B cell (primary cell): ENCODE measurements around the gene C16orf46. TPM values are rescaled to one million over a fixed set of nuclear protein-coding genes. Genes with fewer than 3 reads are reported as not detected.

Experiments used
- ATAC-seq: fragments of 200-7000 bp; cut with Tn5 transposase; one replicate; pipeline ENCODE4 v1.10.0; 2021; ENCODE audit warnings: low read depth, mild to moderate bottlenecking, moderate number of reproducible peaks, moderate library complexity
- CTCF ChIA-PET: fragments of 350-600 bp; sonication (Branson Sonifier 250); formaldehyde crosslinking; loops from one replicate; lab custom pipeline; 2021; ENCODE audit warnings: antibody characterized with exemption, inconsistent platforms; lab: Charles Lee
- POLR2A ChIA-PET: fragments of 350-600 bp; sonication (Branson Sonifier 250); formaldehyde crosslinking; loops from one replicate; lab custom pipeline; 2021; ENCODE audit warnings: antibody characterized with exemption; lab: Charles Lee
- DNase-seq: peaks from one replicate; pipeline ENCODE4 v3.0.0; 2013
- H2AFZ ChIP-seq: 2 replicates; pipeline ENCODE4 v1.6.1; 2012; ENCODE audit warnings: mild to moderate bottlenecking, low read depth, low read length; ENCODE audit not compliant: insufficient read depth, poor library complexity, severe bottlenecking
- H3K27ac ChIP-seq, 2 donors: 1 replicate in 1 of 2; 2 replicates in 1 of 2; pipeline ENCODE4 v1.5.1; 2012 to 2013; ENCODE audit warnings: low read length in 2 of 2, mild to moderate bottlenecking in 2 of 2, moderate library complexity in 1 of 2
- H3K27me3 ChIP-seq, 4 experiments: fragments of 200-600 bp in 1 of 4; sonication (generic) in 1 of 4; replicated peaks in 1 of 4; 1 replicate in 2 of 4; 2 replicates in 2 of 4; pipeline versions ENCODE4 v1.6.1 to v1.7.0; 2013 to 2016; ENCODE audit warnings: low read length in 3 of 4, mild to moderate bottlenecking in 2 of 4, mixed read lengths in 1 of 4, moderate library complexity in 1 of 4; ENCODE audit not compliant: insufficient read depth in 4 of 4, control insufficient read depth in 3 of 4; ENCODE audit errors: control extremely low read depth in 1 of 4
- H3K36me3 ChIP-seq, 2 experiments: replicated peaks in 1 of 2; 1 replicate in 1 of 2; 2 replicates in 1 of 2; pipeline versions ENCODE4 v1.6.1 to v1.7.1; 2013; ENCODE audit warnings: low read length in 1 of 2; ENCODE audit not compliant: insufficient read depth in 2 of 2, control insufficient read depth in 1 of 2; ENCODE audit errors: control extremely low read depth in 1 of 2, extremely low read depth in 1 of 2
- H3K4me1 ChIP-seq, 2 donors: fragments of 200-600 bp in 1 of 2; sonication (generic) in 1 of 2; 1 replicate in 1 of 2; 2 replicates in 1 of 2; pipeline versions ENCODE4 v1.5.1 to v1.6.1; 2013 to 2017; ENCODE audit warnings: low read length in 2 of 2; ENCODE audit not compliant: control insufficient read depth in 2 of 2, insufficient read depth in 2 of 2
- H3K4me2 ChIP-seq: replicated peaks from 2 replicates; pipeline ENCODE3; 2012; ENCODE audit warnings: mild to moderate bottlenecking, low read depth, low read length; ENCODE audit not compliant: poor library complexity, severe bottlenecking
- H3K4me3 ChIP-seq, 5 experiments: fragments of 200-600 bp in 1 of 5; sonication (generic) in 1 of 5; 1 replicate in 3 of 5; 2 replicates in 2 of 5; pipeline versions ENCODE4 v1.5.1 to v1.7.0; 2011 to 2016; ENCODE audit warnings: low read length in 4 of 5, mild to moderate bottlenecking in 4 of 5, low read depth in 2 of 5, control low read depth in 1 of 5, moderate library complexity in 1 of 5; ENCODE audit not compliant: insufficient read depth in 1 of 5; ENCODE audit errors: control extremely low read depth in 1 of 5, extremely low read depth in 1 of 5
- H3K79me2 ChIP-seq: fragments of 200-600 bp; sonication (generic); one replicate; pipeline ENCODE4 v1.6.0; 2016; ENCODE audit warnings: low read length; ENCODE audit not compliant: control insufficient read depth, insufficient read depth
- H3K9ac ChIP-seq: fragments of 200-600 bp; sonication (generic); 2 replicates; pipeline ENCODE4 v1.6.1; 2017; ENCODE audit warnings: mild to moderate bottlenecking, low read length, moderate library complexity
- H3K9me3 ChIP-seq, 3 donors: one replicate each; pipeline versions ENCODE4 v1.6.1 to v1.7.1; 2013; ENCODE audit warnings: low read length in 2 of 3; ENCODE audit not compliant: control insufficient read depth in 2 of 3, insufficient read depth in 1 of 3; ENCODE audit errors: control extremely low read depth in 1 of 3
- H4K20me1 ChIP-seq: 2 replicates; pipeline ENCODE4 v1.6.0; 2012; ENCODE audit warnings: mild to moderate bottlenecking, low read length; ENCODE audit not compliant: insufficient read depth, control insufficient read depth, poor library complexity, severe bottlenecking
- H3K27ac Mint-ChIP-seq: one replicate; pipeline ENCODE4 v1.8.0; 2021; ENCODE audit warnings: mixed read lengths
- H3K27me3 Mint-ChIP-seq: one replicate; pipeline ENCODE4 v1.8.0; 2021; ENCODE audit warnings: mixed read lengths
- H3K4me1 Mint-ChIP-seq: one replicate; pipeline ENCODE4 v1.8.0; 2021; ENCODE audit warnings: mixed read lengths
- H3K4me3 Mint-ChIP-seq: one replicate; pipeline ENCODE4 v1.8.0; 2021; ENCODE audit warnings: mixed read lengths
- H3K9me3 Mint-ChIP-seq: one replicate; pipeline ENCODE4 v1.8.0; 2022; ENCODE audit warnings: mixed read lengths; ENCODE audit not compliant: insufficient read depth
- CTCF ChIP-seq: fragments of 200-600 bp; IDR thresholded peaks from one replicate; pipeline ENCODE4 v1.8.0; 2022; ENCODE audit warnings: antibody characterized with exemption, mild to moderate bottlenecking
- EZH2 ChIP-seq: IDR thresholded peaks from 2 replicates; pipeline ENCODE4 v1.6.1; 2012; ENCODE audit warnings: borderline replicate concordance, low read depth, mild to moderate bottlenecking, moderate library complexity, low read length; ENCODE audit not compliant: insufficient read depth, poor library complexity, severe bottlenecking
- WGBS: methylation state at CpG from one replicate; pipeline ENCODE4 v1.1.5; 2013; ENCODE audit warnings: missing lambda C conversion rate; ENCODE audit not compliant: insufficient coverage; 5-methylcytosine and 5-hydroxymethylcytosine counted together
- intact Hi-C: fragments of 100-400 bp; cut with micrococcal nuclease; formaldehyde crosslinking; loops from one replicate; pipeline ENCODE4 v1.10.0; 2022
- polyA plus RNA-seq: library from polyadenylated mRNA; depleted of rRNA; stranded (reverse); fragments of >200 nt; gene quantifications from 2 replicates; pipeline ENCODE4 v1.2.3, GENCODE V29; 2012
- total RNA-seq, 2 donors: library from RNA; stranded (reverse); fragments of 120-200 nt in 1 of 2; gene quantifications; 1 replicate in 1 of 2; 2 replicates in 1 of 2; pipeline versions ENCODE4 v1.2.3 to v1.2.4, GENCODE V29; 2013 to 2022

C16orf46 gene
- total and polyA plus RNA-seq, 2 donors (not counting 1 experiment from before 2014, with no cell fraction given) = 0.28 TPM; not detected in 1

- ChIA-PET POLR2A (no interaction called here), CTCF (interaction anchor here (1.1 kb wide), 1 partner anchor 14 kb away, joined by 3 read pairs; no protein-coding TSS in a partner anchor)
- H3K9ac ChIP-seq = peak overlapping the region; percentile 76
- no peaks in the 10 kb centered on the region for H3K9me3 ChIP-seq
- Mint-ChIP-seq H3K4me1 (peaks cover 11% of the 10 kb centered on the region), H3K27ac (no peak overlapping the region), H3K4me3 (peak overlapping the region; percentile 84), H3K27me3 (no peaks in the 10 kb centered on the region), H3K9me3 (no peaks in the 10 kb centered on the region)
- H3K27ac ChIP-seq = peak overlapping the region in 1 of 2 donors; percentile 37
- no peaks in the 10 kb centered on the region for H4K20me1 ChIP-seq
- intact Hi-C loops = no loop called here
- TF ChIP-seq EZH2 (no peak), CTCF (no peak)
- no peak for DNase-seq
- peaks cover 7 to 11% of the 10 kb centered on the region in 2 donors for H3K4me1 ChIP-seq
- no peak for ATAC-seq
- H3K4me3 ChIP-seq = peak overlapping the region; percentile 50 to 74 (median 65)
- peak overlapping the region; percentile 94 for H2AFZ ChIP-seq
- H3K36me3 ChIP-seq = no peaks in the 10 kb centered on the region
- WGBS = under 1% methylated on average over 22 of the region's 22 CpGs
- H3K4me2 ChIP-seq = peak overlapping the region; percentile 96
- H3K79me2 ChIP-seq = peaks cover 6% of the 10 kb centered on the region
- no peaks in the 10 kb centered on the region for H3K27me3 ChIP-seq
Measured at GRCh38 chr16:81095653-81095952, 18.6 kb upstream of the C16orf46 start.

GRCh38 chr16:81094771-81095251 lies 17.8 kb upstream of the C16orf46 start:
- Histone ChIP-seq H3K36me3 (no peaks in the 10 kb centered on the region), H3K4me2 (peak overlapping the region; percentile 96), H3K79me2 (peaks cover 6% of the 10 kb centered on the region), H3K9ac (no peak overlapping the region), H2AFZ (no peak overlapping the region), H3K9me3 (no peaks in the 10 kb centered on the region), H3K4me1 (peaks cover 7 to 11% of the 10 kb centered on the region in 2 donors), H3K27ac (no peak overlapping the region), H4K20me1 (no peaks in the 10 kb centered on the region), H3K27me3 (no peaks in the 10 kb centered on the region), H3K4me3 (no peak overlapping the region)
- no peak for ATAC-seq
- Mint-ChIP-seq H3K27me3 (no peaks in the 10 kb centered on the region), H3K4me1 (peaks cover 11% of the 10 kb centered on the region), H3K4me3 (peak overlapping the region; percentile 84), H3K27ac (no peak overlapping the region), H3K9me3 (no peaks in the 10 kb centered on the region)
- 92% methylated on average over 16 of the region's 21 CpGs for WGBS
- DNase-seq = no peak
- POLR2A ChIA-PET = no interaction called here
- TF ChIP-seq CTCF (no peak), EZH2 (no peak)
- intact Hi-C loops = no loop called here
- CTCF ChIA-PET = interaction anchor here (1.1 kb wide), 1 partner anchor 13 kb away, joined by 3 read pairs; no protein-coding TSS in a partner anchor
